ENCODE results near the gene CHRFAM7A.
"Not testable (repeated sequence)": the region's sequence is repeated elsewhere in the genome, so short reads cannot be mapped to it uniquely, and the experiment has no call there.

The CHRFAM7A gene

DNA sequence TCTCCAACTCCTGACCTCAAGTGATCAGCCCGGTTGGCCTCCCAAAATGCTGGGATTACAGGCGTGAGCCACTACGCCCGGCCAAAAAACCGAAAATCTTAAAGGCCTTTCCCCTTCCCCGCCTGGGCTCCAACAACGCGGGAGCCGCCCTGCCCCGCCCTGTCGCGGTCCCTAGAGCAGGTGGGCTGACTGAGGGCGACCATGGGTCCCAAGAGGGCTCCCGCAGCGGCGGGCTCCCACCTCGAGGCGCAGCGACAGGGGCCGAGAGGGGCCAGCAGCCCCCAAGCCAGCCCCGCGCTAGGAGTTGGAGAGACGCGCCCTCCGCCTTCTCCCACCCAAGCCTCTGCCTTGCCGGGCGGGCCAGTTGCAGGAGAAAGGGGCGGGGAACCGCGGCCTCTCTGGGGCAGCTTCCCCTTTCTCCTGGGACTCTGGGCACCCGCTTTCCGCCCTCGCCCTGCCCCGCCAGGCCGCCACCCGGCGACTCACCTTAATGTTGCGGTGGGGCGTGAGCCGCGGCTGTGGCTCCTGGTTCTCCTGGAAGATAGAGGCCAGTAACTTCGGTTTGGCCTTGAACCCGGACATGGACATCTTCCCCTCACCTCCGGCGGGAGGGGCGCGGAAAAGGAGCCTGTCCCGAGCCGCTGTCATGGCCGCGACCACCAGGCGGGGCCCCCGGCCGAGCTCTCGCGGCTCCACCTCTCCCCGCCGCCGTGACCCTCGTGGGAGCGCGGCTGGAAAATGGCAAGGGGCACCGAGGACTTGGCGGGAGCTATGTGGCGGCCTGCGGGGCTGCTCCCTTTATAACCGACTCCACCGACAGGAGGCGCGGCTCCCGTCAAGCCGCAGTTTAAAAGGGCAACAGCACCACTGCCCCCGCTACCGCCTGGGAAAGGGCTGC is at the start of gene CHRFAM7A:
TSS of gene CHRFAM7A (minus strand) at position 775 of the 898 bp plus-strand sequence. CDS start 10,189 bp downstream, outside the sequence.
- DNase-seq: not testable (repeated sequence)

DNA sequence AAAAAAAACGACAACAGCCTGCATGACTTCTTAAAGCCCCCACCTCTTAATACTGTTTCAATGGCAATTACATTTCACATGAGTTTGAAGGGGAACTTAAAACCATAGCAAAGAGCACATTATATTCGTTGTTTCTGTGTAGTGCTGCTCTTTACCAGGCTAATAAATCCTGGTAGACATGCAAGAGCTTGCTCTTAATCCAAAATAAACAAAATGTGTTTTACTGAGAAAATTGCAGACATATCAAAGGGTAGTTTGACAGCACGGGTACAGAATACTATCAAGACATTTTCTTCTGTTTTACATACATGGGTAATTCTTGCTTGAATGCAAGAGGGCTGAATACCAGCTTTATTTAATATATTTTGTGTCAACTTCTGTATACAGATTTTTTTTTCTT is 45.0 kb upstream of the CHRFAM7A start:
- DNase-seq: not testable (repeated sequence)

DNA sequence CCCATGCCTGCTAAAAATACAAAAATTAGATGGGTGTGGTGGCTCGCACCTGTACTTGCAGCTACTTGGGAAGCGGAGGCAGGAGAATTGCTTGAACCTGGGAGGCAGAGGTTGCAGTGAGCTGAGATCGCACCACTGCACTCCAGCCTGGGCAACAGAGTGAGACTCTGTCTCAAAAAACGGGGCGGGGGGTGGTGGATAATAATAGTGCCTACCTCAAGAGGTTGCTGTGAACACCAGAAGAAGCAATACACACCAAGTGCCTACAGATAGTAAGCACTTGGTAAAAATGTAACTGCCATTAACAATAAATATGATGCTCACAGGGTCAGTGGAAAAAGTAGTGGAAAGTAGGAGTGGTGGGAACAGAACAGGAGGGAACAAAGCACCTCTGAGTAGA is 42.5 kb upstream of the CHRFAM7A start:
- DNase-seq: not testable (repeated sequence)

DNA sequence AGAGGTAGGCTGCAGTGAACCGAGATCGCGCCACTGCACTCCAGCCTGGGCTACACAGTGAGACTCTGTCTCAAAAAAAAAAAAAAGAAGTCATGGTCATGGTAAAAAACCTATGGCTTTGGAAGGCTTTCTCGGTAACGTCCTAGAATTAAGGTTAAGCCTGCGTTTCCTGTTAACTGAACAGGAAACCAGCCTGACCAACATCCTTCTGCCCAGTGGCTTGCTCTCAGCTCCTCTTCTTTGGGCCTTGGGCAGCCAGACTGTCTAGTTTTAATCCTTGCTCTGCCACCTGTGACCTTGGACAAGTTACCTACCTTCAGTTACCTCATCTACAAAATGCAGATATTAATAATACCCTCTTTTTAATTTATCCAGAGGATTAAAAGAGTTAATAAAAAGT is 27.4 kb upstream of the CHRFAM7A start:
- DNase-seq: not testable (repeated sequence)

DNA sequence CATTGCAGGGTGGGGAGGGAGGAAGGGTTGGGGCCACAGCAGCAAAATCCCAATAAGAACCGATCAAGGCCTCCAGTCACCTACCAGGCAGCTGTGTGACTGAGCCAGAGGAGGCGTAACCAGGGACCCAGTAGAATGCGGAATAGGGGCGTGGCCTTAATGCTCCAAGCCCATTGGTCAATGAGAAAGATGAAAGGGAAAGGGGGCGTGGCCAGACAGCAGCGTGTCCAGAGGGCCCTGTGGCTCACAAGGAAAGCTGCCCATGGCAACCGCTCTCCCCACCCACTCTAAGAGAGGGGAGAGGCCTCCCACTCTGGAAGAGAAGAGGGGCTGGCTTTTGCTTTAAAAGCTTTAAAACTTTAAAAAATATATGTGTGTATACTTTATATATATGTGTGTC is 20.8 kb upstream of the CHRFAM7A start, which contains the start of gene GOLGA8R:
TSS of gene GOLGA8R (minus strand) at position 101 of the 400 bp plus-strand sequence. CDS start at position 3, 98 bp downstream.
- DNase-seq: not testable (repeated sequence)

DNA sequence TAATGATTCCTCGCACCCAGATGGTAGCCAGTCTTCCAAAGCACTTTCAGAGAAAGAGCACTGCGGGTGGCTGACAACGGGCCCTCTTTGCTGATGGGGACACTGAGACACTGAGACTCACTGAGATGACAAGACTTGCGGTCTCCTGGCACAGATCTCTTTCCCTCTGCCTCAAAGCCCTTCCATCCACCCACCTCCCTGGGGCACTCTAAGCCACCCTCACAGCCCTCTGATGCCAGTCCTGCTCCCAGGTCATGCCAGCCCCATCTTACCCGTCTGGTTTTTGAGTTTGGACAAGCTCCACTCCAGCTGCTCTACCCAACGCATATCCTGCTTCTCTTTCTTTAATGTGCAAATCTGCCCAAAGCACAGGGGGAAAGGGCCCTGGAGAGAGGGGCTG is 14.3 kb upstream of the CHRFAM7A start:
- not testable (repeated sequence) for DNase-seq

DNA sequence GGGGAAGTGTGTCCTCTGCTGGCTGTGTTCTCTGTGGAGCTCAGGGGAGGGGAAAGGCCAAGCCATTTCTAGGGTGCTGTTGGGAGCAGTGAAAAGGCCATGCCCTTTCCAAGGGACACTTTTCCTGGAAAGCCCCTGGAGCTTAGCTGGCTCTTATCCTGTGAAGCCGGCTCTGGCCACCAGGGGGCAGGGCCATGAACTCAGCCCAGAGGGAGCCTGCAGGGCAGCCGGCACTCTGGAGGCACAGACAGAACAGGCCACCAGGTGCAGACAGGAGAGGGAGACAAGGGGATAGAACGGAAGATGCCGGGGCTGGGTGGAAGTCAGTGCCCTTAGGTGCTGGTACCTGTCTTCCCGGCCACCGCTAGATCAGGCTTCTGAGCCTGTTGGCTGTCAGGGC is 5.6 kb upstream of the CHRFAM7A start:
- DNase-seq: not testable (repeated sequence)

DNA sequence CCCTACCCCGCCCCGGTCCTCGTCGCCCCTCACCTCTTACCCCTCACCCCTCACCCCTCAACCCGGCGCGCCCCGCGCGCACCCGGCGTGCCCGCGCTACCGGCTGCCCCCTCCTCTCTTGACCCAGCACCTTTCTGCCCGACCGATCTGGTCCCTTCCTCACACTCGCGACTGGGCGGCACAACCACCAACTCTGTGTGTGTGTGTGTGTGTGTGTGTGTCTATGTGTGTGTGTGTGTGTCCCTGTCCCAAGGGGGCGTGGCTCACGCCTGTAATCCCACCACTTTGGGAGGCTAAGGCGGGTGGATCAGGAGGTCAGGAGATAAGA is 288 bp upstream of the CHRFAM7A start:
- DNase-seq: not testable (repeated sequence)

DNA sequence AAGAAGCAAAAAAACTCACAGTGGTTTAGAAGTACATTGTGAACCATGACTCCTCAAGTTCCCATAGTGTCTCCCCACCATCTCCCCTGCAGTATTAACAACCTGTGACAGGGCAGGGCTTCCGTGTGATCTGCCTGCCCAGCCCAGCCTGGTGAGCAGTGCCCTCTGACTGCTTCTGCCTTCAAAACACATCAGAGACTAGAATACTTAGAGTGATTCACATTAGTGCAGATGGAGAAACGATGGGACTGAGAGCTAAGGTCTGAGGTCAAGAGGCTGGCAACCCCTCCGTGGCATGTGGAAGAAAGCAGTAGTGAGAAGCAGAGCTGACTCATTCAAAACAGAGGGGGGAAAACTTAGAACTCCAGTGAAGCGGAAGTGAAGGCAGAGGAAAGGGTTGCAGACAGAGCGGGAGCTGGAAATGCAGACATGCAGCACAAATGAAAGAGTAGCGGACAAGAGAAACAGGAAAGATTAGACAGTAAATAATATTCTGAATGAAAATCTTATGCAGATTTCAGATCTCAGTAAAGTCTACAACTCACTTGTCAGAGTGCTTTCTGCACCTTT is 6.9 kb downstream of the CHRFAM7A start:
- not testable (repeated sequence) for DNase-seq

DNA sequence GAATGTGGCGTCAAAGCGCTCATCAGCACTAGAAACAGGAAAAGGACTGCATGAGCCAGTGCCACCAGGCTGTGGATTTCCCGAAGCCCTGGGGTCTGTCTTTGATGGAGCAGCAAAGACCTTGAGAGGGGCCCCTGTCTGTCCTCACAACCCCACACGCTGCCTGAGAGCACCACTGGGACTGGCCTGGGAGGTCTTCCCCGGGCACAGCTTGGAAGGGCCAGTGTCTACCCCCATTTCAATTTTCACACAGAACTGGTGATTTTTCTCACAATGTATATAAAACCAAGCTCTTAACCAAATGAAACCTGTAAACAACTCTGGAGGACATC is 16.3 kb downstream of the CHRFAM7A start:
- DNase-seq: not testable (repeated sequence)

DNA sequence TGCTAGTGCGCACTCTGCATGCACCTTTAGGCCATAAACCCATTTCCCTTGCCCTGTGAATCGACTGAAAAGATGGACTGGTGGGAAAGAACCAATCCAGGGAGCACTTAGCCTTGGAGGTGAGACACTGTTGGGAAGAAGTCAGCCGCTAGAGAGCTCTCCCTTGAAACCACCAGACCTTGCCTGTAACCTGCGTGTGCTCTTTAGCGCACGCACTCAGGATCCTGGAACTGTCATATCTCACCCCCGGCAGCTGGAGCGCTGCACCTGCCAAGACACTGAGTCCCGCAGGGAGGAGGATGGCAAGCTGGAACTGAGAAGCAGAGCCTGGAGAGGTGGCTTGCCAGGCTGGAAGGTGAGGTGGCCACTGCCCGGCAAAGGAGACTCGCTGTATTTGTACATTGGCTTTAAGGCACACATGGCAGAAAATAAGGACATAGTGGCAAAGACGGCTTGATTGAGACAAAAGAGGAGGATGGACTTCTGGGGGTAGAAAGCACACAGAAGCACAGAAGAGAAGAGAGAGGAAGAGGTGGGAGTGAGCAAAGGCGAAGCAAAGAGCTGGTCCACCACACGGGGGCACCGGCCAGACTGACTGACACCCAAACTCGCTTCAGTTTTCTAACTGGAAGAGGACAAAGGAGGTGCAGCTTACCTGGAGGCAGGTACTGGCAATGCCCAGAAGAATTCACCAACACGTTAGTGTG is 16.8 kb downstream of the CHRFAM7A start:
- not testable (repeated sequence) for DNase-seq

DNA sequence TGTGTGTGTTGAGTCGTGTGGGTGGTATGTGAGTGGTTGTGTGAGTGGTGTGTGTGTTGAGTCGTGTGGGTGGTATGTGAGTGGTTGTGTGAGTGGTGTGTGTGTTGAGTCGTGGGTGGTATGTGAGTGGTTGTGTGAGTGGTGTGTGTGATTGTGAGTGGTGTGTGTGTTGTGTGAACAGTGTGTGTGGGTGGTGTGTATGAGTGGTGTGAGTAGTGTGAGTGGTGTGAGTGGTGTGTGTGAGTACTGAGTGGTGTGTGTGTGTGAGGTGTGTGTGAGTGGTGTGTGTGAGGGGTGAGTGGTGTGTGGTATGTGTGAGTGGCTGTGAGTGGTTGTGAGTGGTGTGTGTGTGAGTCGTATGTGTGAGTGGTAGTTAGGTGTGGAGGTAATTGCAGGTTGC is 17.5 kb downstream of the CHRFAM7A start:
- DNase-seq: not testable (repeated sequence)

DNA sequence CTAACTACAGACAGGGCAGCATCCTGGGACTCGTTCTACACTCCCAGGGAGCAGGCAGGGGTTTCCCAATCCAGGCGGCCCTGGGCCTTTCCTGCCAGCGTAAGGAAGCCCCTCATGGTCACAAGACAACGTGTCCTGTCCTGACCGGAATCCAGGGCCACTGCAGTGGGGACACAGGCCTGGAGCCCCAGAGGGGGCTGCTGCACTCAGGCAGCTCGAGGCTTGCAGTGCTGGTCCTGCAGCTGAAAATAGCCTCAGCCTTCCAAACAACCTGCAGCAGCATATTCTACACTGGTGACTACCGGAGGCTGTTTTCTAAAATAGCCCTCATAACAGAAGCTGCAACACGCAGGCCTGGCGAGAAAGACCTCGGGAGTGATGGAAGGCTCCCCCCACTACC is 18.5 kb downstream of the CHRFAM7A start:
- DNase-seq: not testable (repeated sequence)

DNA sequence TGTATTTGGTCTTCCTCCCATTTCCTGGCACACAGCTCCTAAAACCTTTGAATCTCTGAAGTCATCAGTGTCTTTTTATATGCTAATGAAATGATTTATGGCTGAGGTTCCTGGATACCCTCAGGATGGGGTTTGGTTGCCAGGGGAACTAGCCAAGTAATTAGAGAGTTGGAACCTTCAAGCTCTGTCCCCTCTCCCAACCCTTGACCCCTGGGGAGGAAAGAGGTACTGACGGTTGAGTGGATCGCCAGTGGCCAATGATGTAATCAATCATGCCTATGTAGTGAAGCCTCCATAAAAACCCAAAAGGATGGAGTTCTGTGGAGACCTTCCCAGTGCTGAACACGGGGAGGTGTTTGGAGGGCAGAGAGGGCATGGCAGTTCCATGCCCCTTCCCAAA is 25.1 kb downstream of the CHRFAM7A start:
- DNase-seq: not testable (repeated sequence)

DNA sequence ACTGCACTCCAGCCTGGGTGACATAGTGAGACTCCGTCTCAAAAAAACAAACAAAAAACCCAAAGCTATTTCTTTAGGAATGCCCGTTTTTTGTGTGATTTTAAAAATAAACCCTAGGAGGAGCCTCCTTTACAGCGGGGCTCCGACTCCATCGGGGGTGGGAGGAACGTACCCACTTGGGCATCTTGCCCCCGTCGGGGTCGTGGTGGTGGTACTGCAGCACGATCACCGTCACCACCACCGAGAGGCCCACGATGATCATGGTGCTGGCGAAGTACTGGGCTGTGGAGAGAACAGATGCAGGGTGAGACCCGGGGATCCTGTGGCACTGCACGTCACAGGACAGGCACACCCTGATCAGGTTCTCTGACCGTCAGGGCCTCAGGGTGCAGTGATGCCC is 26.1 kb downstream of the CHRFAM7A start:
- DNase-seq: not testable (repeated sequence)

DNA sequence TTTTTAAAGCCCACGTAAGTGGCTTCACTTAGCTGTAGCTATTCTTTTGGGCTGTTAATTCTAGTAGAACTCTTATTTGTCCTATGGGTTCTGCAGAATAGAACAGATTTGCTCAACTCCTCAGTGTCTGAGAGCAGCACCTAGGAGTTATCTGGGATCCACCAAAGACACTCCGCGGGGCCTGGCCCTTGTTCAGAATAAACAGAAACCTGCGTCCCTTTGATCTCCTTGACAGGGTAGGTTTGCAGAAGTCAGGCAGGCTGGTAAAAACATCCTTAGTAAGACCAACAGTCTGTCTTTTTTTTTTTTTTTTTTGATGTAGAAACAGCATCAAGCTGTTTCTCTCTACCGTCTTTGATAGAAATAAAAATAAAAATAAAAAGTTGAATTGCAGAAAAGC is 31.9 kb downstream of the CHRFAM7A start:
- DNase-seq: not testable (repeated sequence)

DNA sequence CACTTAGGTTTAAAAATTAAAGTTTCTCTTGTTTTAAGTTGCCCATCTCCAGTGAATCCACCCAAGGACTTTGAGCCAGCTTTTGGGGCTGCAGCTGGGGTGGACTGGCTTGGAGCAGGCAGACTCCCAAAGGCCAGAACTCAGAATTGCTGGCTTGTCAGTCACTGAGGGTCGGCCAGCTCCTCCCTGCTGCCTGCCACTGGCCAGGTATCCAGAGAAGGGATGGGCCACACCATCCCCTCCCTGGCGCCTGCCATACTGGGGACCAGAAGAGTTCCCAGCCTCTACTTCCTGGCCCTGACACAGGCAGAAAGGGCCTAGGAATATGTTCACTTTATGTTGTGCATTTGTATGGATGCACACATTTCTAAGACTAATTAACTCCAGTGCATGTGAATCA is 32.4 kb downstream of the CHRFAM7A start:
- DNase-seq: not testable (repeated sequence)

DNA sequence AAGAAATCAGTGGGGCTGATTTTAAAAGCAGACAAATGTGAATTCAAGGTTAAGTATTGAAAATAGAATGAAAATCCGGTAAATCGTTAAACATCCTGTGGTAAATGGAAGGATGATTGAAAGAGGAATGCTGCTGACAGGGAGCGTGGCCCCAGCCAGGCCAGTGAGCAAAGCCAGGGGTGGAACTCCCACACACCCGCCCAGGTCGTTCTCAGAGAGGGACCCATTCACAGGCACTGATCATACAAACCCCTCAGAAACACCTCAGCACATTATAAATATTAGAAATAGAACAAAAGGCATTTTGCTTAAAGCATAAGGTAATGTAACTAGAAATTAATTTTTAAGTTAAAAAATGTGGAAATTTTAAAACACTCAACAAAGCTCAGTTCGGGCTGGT is 38.3 kb downstream of the CHRFAM7A start:
- DNase-seq: not testable (repeated sequence)

DNA sequence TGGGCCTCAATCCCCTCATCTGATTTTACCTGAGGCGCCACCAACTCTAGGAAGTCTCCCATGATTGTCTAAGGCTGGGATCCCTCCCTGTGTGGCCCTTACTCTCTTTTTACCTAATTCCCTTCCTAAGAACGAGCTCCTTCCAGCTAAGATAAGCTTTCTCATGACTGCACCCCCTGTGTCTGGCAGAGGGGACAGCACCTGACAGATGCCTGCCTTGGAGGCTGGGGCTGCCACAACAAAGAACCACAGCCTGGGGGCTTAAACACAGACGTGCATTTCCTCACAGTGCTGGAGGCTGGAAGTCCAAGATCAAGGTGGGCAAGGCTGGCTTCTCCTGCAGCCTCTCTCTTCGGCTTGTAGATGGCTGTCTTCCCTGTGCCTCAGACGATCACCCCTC is 43.5 kb downstream of the CHRFAM7A start:
- not testable (repeated sequence) for DNase-seq

DNA sequence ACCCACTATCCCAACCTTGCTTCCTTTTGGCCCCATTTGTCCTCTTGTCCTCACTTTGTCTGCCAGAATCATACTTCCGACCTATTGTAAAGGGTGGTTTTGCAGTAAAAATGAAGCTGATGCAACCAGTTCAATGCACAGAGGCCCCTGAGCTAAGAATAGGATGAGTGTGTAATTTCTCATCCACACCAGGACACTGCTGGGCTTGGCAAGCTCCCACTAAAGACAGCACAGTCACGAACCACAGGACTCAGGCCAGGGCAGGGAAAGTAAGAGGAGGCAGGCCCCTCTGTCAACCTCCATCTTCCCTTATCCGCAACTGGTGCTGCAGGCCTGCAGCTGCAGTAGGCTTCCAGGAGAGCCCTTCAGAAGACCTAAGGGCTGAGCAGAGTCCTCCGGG is 56.8 kb downstream of the CHRFAM7A start:
- DNase-seq: not testable (repeated sequence)

DNA sequence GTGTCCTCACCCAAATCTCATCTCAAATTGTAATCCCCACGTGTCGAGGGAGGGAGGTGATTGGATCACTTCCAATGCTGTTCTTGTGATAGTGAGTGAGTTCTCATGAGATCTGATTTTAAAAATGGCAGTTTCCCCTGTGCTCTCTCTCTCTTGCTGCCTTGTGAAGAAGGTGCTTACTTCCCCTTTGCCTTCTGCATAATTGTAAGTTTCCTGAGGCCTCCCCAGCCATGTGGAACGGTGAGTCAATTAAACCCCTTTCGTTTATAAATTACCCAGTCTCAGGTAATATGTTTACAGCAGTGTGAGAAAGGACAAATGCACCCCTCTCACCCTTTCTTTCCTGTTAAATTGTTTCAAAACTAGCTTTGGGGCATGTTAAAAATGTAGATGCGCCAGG is 59.2 kb downstream of the CHRFAM7A start:
- DNase-seq: not testable (repeated sequence)

DNA sequence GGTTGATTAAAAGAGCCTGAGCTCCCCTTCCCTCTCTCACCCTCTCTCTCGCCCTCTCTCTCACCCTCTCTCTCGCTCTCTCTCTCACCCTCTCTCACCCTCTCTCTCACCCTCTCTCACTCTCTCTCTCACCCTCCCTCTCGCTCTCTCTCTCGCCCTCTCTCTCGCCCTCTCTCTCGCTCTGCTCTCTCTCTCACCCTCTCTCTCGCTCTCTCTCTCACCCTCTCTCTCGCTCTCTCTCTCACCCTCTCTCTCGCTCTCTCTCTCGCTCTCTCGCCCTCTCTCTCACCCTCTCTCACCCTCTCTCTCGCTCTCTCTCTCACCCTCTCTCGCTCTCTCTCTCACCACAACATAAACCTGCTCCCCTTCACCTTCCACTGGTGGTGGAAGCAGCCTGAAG is 67.2 kb downstream of the CHRFAM7A start:
- DNase-seq: not testable (repeated sequence)

DNA sequence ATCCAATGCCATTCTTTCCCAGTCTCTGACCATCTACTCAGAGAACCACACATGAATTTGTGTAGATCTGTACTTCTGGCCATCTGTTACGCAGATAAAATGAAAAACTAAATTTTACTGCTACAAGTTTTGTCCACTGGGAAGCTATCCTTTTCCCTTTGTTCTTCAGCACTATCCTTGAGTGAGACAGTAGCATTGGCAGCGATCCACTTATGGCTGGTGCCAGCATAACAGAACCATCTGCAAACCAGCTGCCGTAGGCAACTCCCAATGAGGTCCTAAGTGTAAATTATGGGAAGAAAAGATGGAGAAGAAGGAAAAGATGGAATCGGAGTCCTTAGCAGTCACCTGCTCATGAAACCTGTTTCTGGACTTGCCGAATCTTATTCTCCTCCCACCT is 72.3 kb downstream of the CHRFAM7A start:
- DNase-seq: not testable (repeated sequence)

DNA sequence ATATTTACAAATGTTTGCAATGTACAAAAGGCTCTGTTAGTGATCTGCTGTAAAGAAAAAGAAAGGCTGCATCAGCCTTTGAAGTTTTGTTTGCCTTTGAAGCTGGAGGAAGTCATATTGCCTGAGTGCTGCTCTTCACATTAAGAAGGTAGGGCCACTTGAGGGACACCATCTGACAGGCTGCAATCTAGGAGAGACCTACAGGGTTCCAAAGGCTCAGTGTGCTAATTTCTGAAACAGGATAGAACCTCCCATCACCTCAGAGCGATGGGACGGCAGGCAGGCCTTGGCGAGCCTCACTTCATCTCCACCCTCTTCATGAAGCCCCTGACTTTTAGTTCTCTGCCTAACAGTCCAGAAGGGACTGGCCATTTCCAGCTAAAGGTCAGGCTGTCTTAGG is 77.6 kb downstream of the CHRFAM7A start:
- DNase-seq: not testable (repeated sequence)
